LHCN-M2 (cell line): ENCODE results near the gene ZNF771. TPM values are rescaled to one million over a fixed set of nuclear protein-coding genes. Genes with fewer than 3 reads are reported as not detected.

Experiments
- DNase-seq: peaks from one replicate; pipeline ENCODE4 v3.0.0-alpha.2; 2012; ENCODE audit warnings: low read depth
- total RNA-seq: library from RNA; depleted of rRNA; stranded (reverse); fragments of >200 nt; gene quantifications from 2 replicates; pipeline ENCODE4 v1.2.3, GENCODE V29; 2014

Gene ZNF771
- total RNA-seq, 1 experiment from 2014 or later, result 19.7 TPM

DNA sequence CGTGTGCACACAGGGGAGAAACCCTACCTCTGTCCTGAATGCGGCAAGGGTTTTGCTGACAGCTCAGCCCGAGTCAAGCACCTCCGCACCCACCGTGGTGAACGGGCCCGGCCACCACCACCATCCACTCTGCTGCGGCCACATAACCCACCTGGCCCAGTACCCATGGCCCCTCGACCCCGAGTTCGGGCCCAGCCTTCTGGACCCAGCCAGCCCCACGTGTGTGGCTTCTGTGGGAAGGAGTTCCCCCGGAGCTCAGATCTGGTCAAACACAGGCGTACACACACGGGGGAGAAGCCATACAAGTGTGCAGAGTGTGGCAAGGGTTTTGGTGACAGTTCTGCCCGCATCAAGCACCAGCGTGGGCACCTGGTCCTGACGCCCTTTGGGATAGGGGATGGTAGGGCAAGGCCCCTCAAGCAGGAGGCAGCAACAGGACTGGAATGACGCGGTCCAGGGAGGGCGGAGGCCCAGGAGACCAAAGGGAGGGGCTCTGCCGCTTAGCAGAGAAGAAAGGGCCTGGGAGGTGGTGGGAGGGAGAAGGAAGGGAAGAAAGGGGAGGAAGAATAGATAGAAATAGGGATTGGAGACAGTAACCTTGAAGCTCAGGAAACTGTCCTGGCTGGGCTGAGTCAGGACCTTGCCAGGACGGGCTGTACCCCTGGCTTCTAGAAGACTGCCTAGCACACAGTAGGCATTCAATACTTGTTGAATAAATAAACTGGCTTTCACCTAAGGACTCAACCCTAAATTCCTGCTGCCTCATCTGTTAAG, 8.6 kb upstream of the ZNF771 start:
- DNase-seq, result no peak

DNA sequence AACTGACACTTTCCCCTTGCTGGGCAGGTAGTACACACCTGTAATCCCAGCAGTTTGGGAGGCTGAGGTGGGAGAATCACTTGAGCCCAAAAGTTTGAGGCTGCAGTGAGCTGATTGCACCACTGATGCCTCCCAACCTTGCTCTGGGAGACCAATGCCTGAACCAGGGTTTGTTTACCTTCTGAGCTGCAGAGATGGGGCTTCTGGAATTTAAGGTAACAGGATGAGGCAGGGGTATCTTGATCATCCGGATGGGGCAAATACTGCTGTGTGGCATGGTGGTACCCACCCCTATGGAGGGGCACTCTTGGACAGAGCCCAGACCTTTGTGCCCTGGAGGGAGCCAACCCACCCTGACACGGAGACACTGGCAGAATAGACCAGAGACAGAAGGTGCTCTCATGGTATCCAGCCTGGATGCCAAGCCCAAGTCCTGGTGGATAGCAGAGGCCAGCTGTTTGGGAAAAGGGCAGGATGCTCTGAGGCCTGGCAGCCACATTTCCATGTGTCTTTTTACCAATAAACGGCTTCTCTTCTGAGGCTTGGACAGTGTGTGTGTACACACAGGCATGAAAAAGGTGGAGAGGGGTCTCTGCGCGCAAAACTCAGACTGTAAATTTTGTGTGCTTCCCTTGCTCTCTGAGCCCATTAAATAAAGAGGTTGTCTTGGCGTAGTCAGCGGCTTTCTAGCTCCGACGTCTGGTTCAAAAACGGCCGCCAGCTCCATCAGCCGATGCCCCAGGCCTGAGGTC, 7.8 kb upstream of the ZNF771 start:
- peak; percentile 32 for DNase-seq

DNA sequence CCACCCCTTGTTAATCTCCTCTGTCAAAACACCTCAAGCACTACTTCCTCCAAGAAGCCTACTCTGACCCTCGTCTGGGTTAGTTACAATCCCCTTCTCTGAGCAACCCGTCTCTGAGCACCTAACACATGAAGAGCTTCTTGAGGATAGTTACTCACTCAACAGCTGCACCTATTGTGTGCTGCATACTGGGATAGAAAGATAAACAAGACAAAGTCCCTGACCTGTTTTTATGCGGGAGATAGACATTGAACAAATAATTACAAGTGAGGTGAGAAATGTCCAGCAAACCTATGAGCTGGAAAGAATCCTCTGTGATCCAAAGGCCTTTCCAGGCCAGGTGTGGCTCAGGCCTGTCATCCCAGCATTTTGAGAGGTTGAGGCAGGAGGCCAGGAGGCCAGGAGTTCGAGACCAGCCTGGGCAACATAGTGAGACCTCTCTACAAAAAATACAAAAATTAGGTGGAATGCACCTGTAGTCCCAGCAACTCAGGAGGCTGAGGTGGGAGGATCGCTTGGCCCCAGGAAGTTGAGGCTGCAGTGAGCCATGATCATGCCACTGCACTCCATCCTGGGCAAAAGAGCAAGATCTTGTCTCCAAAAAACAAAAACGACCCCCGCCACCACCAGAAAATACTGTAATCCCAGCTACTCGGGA, 5.5 kb upstream of the ZNF771 start:
- DNase-seq, result peak; percentile 8

DNA sequence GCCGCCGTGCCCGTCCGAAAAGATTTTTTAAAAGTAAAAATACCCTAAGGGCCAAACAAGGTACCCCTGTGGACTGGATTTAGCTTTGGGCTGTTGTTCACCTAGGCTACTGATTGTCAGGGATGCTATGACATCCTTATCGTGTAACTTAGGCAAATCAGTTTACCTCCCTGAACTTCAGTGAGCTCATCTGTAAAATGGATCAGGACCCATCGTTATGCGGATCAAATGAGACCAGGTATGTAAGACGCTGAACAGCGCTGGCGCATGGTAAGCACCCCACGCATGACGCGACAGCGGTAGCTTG, 658 bp upstream of the ZNF771 start:
- no peak for DNase-seq

DNA sequence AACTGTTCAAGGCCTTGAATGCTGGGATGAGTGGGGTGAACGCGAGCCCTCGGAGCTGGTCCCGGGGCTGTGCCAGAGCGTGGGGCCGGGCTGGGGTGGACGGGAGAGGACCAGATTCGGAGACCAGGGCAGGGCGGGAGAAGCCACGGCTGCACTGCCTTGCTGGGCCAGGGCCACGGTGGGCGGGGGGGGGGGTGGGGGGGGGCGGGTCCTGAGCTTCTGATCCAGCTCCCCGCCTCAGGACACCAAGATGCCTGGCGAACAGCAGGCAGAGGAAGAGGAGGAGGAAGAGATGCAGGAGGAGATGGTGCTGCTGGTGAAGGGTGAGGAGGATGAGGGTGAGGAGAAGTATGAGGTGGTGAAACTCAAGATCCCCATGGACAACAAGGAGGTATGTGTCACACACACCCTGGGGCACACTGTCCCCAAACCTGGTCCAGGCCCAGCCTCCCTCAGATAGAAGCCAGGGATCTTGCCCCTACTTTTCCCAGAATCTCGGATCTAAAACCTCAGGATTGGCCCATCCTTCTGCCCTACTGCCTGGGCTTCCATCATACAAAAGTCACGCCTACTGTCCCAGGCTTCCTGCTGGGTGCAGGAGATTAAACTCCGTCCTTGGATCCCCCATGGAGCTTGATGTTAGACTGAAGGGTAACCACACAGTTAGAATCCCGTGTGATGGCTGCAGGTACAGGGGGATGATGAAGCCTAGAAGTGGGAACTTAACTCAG, 563 bp downstream of the ZNF771 start:
- peak; percentile 7 for DNase-seq

DNA sequence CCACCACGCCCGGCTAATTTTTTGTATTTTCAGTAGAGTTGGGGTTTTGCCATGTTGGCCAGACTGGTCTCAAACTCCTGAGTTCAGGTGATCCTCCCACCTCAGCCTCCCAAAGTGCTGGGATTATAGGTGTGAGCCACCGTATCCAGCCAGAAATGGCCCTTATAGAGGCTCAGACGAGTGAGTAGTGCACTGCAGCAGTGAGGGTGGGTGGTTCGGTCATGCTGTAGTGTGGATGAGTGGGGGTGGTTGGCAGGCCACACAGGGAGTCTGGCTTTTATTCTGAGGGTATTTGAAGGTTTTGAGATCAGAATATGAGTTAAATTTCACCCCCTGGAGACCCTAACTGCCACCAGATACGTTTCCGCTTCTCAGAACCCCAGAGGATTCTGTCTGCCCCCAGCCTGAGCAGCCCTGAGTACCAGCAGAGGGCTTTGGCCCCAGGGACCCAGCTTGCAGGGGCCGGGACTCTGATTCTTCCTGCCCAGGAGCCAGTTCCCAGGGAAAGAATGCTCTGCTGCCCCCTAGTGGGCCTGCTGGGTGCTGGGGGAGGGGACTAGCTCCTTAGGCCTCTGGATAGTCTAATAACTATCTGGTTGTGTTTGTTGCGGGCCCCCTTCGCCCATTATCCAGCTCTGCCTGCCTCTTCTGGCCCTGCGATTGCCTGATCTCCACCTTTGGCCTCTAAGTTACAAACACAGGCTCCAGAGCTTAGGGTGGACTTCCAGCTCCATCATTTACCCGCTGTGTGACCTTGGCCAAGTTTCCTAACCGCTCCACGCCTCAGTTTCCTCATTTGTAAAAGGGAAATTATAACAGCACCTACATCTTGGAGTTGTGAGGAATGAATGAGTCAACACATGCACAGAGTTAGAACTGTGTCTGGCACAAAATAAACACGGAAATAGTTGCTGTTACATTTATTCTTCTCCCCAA, 2.0 kb downstream of the ZNF771 start:
- DNase-seq, result peak; percentile 82

DNA sequence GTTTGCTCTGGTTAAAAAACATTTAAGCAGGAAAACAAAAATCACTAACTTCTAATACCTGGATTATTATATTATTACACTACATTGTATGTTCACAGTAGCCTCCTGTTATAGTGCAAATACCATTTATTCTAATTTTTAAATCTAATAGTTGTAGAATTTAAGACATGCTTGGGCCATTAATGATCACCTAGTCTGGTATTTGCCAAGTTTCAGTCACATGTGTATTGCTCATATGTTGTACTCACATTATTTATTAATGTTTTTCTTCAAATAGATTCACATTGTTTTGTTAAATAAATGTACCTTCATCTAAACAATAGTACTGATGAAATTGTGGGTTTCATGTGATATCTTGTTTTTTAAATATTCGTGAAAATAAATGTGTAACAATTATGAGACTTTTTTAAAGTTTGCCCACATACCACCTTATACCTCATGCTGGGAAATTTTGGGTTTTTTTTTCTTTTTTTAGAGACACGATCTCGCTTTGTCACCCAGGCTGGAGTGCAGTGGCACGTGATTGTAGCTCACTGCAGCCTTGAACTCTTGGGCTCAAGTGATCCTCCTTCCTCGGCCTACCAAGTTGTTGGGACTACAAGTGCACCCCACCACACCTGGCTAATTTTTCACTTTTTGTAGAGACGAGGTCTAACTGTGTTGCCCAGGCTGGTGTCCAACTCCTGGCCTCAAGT, 5.9 kb downstream of the ZNF771 start:
- DNase-seq, result no peak

DNA sequence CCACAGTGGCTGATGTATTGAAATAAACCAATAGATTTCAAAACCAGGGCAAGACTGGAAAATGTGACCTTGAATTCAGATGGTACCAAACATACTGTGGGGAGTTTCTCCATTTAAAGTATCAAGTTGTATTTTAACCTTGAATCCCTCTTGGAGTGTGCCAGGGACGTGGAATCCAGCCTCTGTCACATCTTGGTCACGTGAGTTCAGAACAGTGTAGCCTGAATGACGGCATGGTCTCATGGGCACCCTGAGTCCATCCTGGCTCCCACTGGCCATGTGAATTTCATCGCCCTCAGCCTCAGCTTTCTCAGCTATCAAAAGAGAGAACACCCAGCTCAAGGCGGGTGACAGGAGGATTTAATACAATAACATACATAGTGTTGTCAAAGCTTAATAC, 6.8 kb downstream of the ZNF771 start:
- DNase-seq, result no peak

DNA sequence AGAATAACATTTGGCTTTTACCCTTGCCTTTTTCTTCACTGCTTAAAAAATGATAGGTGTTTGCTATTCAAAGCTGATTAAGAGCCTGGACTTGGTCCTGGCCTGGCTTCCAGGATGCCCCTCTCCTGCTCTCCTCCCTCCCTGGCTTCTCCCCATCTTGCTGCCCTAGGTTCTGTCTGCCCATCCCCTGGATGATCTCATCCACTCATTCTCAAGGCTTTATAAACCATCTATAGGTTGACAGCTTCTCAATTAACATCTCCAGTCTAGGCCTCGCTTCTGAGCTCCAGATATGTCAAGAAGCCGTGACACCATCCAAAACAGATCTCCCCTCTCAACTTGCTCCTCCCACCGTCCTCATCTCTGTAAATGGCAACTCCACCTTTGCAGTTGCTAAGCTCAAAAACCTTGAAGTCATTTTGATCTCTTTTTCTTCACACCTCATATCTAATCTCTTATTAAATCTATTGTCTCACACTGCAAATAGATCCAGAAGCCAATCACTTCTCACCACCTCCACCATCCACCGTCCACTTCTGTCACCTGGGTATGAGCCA, 8.7 kb downstream of the ZNF771 start:
- DNase-seq, result no peak

DNA sequence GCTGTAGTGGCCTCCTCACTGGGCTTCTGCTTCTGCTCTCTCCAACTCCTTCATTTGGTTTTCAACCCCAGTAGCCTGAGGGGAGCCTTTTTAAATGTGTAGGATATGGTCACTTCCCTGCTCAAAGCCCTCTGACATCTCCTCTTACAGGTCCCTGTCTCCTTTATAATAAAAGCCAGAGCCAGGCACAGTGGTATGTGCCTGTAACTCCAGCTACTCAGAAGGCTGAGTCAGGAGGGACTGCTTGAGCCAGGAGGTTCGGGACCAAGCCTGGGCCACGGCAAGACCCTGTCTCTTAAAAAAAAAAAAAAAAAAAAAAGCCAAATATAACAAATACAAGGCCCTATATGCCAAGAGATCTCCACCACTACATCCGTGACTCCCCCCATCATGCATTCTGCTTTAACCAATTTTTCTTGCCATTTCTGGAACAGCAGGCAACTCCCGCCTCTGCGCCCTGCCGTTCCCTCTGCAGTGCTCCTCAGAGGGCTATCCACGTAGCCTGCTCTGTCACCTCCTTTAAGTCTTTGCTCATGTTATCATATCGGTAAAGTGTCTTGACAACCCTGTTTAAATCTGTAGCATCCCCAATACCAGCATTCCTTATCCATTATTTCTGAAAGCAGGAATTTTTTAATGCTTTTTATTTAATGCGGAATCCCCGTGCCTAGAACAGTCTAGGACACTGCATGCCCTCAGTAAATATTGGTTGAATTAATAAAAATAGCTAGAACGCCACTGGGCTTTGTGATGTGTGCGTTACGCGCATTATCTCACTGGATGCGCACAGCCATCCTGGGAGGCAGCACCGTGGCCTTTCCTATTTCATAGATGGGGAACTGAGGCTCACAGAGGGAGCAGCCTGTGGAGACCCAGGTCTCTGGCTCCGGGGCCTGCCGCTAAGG, 9.5 kb downstream of the ZNF771 start:
- no peak for DNase-seq

DNA sequence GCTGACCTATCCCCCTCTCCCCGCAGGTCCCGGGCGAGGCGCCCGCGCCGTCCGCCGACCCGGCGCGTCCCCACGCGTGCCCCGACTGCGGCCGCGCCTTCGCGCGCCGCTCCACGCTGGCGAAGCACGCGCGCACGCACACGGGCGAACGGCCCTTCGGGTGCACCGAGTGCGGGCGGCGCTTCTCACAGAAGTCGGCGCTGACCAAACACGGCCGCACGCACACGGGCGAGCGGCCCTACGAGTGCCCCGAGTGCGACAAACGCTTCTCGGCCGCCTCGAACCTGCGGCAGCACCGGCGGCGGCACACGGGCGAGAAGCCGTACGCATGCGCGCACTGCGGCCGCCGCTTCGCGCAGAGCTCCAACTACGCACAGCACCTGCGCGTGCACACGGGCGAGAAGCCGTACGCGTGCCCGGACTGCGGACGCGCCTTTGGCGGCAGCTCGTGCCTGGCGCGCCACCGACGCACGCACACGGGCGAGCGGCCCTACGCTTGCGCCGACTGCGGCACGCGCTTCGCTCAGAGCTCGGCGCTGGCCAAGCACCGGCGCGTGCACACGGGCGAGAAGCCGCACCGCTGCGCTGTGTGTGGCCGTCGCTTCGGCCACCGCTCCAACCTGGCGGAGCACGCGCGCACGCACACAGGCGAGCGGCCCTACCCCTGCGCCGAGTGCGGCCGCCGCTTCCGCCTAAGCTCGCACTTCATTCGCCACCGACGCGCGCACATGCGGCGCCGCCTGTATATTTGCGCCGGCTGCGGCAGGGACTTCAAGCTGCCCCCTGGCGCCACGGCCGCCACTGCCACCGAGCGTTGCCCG, 10.3 kb downstream of the ZNF771 start:
- DNase-seq, result peak; percentile 67

DNA sequence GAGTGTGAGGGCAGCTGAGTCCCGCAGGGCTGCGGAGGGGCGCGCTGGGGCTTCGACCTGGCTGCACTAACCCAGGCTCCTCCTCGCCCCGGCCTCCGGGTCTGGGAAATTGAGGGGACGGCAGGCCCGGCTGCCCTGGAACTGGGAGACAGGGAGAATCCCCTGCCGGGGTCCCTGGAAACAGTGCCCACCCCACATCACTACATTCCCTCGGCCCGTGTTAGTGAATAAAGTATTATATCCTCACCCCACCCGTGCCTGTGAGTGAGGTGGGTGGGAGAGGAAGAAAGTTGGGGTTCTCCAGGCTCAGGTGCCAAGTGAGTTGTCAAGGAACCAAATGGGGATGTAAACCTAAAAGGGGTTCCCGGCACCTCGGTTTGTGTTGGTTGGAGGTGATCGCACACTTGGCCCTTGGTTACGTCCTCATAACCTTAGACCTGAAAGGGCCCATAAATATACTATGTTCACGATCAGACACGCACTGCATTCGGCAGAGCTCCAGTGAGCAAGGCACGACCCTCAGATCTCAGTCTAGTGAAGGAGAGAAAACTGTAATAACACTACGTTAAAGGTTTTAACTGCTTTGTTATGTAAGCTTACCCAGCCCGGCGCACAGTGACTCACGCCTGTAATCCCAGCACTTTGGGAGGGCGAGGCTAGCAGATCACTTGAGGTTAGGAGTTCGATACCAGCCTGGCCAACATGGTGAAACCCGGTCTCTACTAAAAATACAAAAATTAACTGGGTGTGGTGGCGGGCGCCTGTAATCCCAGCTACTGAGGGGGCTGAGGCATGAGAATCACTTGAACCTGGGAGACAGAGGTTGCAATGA, 11.2 kb downstream of the ZNF771 start:
- DNase-seq, result peak; percentile 25

DNA sequence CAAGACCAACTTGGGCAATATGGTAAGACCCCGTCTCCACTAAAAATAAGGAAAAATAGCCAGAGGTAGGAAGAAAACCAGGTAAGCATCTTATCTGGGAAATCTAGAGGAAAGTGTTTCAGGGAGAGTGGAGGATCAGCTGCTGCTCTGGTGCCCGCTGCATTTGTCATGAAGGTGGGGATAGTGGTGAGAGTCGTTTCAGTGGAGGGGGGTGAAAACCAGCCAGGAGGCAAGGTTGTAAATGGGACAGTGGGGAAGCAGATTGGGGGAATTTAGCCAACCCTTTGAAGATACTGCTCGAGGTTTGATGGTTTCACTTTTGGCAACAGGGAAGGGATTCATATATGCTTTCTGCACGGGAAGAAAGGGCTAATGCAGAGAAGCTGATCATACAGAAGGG, 13.6 kb downstream of the ZNF771 start:
- no peak for DNase-seq

DNA sequence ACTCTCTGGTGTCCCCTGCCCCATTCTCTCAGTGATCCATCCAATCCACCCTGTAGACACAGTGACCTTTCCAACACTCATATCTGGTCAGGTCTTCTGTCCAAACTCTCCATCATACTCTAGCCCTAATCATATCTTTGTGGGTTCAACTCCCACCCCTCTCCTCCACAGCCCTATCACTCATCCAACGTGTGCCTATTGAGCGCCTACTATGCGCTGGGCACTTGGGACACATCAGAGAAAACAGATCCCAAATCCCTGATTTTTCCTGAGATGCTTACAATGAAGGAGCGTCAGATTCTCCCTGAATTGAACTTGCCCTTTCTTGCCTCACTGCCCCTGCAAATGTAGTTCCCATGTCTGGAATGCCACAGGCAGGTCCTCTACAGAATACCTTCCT, 20.6 kb downstream of the ZNF771 start:
- no peak for DNase-seq

DNA sequence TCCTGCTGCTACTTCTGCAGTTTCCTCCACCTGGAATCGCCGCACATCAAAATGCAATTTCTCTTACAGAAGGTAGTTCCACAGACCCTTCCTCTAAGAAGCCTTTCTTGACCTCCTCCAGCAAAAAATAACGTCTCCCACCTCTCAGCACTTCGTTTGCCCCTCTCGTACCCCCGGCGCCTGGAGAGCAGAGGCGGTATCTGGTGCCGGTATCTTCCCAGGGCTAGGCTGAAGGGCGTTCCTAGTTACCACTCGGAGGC, 21.9 kb downstream of the ZNF771 start:
- DNase-seq, result no peak

DNA sequence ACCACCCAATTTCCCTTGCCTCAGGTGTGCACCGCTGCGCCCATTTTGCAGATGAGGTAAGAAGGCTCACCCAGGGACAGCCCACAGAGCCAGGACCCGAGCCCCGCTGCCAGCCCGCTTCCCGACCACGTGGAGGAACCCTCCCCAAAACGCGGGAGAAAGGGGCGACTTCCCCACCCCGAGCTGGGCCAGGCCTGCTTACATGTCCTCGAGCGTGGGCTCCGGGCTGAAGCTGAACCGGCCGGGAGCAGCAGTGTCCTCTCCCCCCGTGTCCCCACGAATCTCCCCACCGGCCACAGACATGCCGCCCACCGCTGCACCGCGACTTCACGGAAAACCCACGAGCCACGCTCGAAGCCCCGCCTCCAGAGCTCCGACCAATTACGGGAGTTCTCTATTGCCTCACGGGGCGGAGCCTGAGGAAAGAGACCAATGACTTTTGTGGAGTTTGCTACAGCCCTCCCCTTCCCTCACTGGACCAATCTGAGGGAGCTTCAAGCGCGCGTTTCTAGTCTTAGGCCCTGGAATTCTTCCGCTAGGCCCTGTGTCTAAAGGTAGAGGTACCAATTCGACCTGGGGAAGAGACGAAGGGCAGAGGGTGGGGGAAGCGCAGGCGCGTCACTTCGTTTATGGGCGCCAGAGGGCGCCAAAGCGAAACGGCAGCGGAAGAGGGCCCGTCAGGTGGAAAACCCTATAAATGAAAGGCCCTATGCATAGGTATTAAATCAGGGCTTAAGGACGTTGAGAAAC, 22.4 kb downstream of the ZNF771 start, which contains the start of gene DCTPP1:
Gene DCTPP1, minus strand, starts transcription at position 353 of the 750 bp plus-strand sequence. Its CDS starts 50 bp downstream, at position 303.
- DNase-seq, result peak; percentile 98
